Loucy (cell line): ENCODE data around the gene SLX4IP.

Experiments used
- H2AFZ ChIP-seq: fragments of 200-600 bp; sonication (generic); 2 replicates; pipeline ENCODE4 v1.6.0; 2016; ENCODE audit warnings: antibody characterized with exemption, mild to moderate bottlenecking, low read length, moderate library complexity
- H3F3A ChIP-seq: fragments of 200-600 bp; 2 replicates; pipeline ENCODE4 v1.6.0; 2016; ENCODE audit warnings: antibody characterized with exemption, low read depth, mild to moderate bottlenecking
- H3K27me3 ChIP-seq: fragments of 200-600 bp; sonication (generic); 2 replicates; pipeline ENCODE4 v1.6.1; 2014; ENCODE audit warnings: low read length, mild to moderate bottlenecking; ENCODE audit not compliant: insufficient read depth, poor library complexity, severe bottlenecking
- H3K36me3 ChIP-seq: fragments of 200-600 bp; sonication (generic); 2 replicates; pipeline ENCODE4 v1.6.1; 2016; ENCODE audit warnings: low read length; ENCODE audit not compliant: insufficient read depth
- H3K4me1 ChIP-seq: fragments of 200-600 bp; sonication (generic); 2 replicates; pipeline ENCODE4 v1.5.1; 2014; ENCODE audit warnings: low read length, mild to moderate bottlenecking; ENCODE audit not compliant: insufficient read depth, poor library complexity, severe bottlenecking
- H3K4me2 ChIP-seq: fragments of 200-600 bp; sonication (generic); 2 replicates; pipeline ENCODE4 v1.6.0; 2014; ENCODE audit warnings: antibody characterized with exemption, low read length, low read depth, mild to moderate bottlenecking; ENCODE audit not compliant: poor library complexity, severe bottlenecking
- H3K4me3 ChIP-seq: fragments of 200-600 bp; sonication (generic); 2 replicates; pipeline ENCODE4 v1.5.1; 2014; ENCODE audit warnings: low read length, mild to moderate bottlenecking, mixed read lengths; ENCODE audit not compliant: poor library complexity, severe bottlenecking
- H3K79me2 ChIP-seq: fragments of 200-600 bp; sonication (generic); 2 replicates; pipeline ENCODE4 v1.6.1; 2014; ENCODE audit warnings: low read length; ENCODE audit not compliant: insufficient read depth
- H3K9ac ChIP-seq: fragments of 200-600 bp; sonication (generic); 2 replicates; pipeline ENCODE4 v1.6.0; 2014; ENCODE audit warnings: mild to moderate bottlenecking, low read depth, low read length, moderate library complexity; ENCODE audit not compliant: poor library complexity, severe bottlenecking
- H3K9me2 ChIP-seq: fragments of 200-600 bp; sonication (generic); replicated peaks from 2 replicates; pipeline ENCODE4 v1.6.1; 2016; ENCODE audit warnings: low read depth, low read length, mixed read lengths
- H3K9me3 ChIP-seq: fragments of 200-600 bp; sonication (generic); 2 replicates; pipeline ENCODE4 v1.6.1; 2014; ENCODE audit warnings: mild to moderate bottlenecking, antibody characterized with exemption, low read length, low read depth; ENCODE audit not compliant: insufficient read depth
- H4K20me1 ChIP-seq: fragments of 200-600 bp; sonication (generic); 2 replicates; pipeline ENCODE4 v1.6.0; 2014; ENCODE audit warnings: antibody characterized with exemption, low read length, mild to moderate bottlenecking; ENCODE audit not compliant: insufficient read depth, poor library complexity, severe bottlenecking
- EZH2phosphoT487 ChIP-seq: fragments of 200-600 bp; IDR thresholded peaks from 2 replicates; pipeline ENCODE4 v1.6.1; 2018; ENCODE audit warnings: antibody characterized with exemption, mild to moderate bottlenecking, moderate library complexity, borderline replicate concordance
- TF ChIP-seq, protein P1 (sequence below): fragments of 200-600 bp; sonication (generic); conservative IDR thresholded peaks from 2 replicates; pipeline ENCODE4 v1.5.1; 2014; ENCODE audit warnings: mild to moderate bottlenecking, antibody characterized with exemption, low read length

SLX4IP gene

DNA sequence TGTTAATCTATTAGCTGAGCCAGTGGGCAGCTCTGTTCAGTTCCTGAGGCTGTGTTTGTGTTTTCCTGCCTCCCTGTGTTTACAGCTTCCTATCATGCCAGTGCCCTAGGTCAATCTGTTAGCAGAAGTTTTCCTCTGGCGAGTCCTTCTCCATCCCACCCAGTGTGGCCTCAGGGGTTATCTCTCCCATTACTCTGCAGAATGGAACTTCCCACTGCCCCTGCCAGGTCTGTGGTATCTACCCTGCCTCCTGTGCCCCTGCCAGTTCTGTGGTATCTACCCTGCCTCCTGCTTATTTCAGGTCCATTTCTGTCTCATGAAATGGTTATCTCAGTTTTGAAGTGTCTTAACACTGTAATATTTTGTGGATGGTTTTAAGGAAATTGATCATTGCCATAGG is 63.1 kb downstream of the SLX4IP start:
- no peak overlapping the region for H2AFZ ChIP-seq
- H3K4me3 ChIP-seq = no peak overlapping the region
- H3K4me1 ChIP-seq = peaks cover 63% of the 10 kb centered on the region
- no peaks in the 10 kb centered on the region for H3K9me2 ChIP-seq
- no peak overlapping the region for H3K9ac ChIP-seq
- no peaks in the 10 kb centered on the region for H3K27me3 ChIP-seq
- peaks cover 19% of the 10 kb centered on the region; the same call in 1 of the 2 replicates for H3K79me2 ChIP-seq
- H3K36me3 ChIP-seq = no peaks in the 10 kb centered on the region
- no peak for TF ChIP-seq EZH2phosphoT487
- TF ChIP-seq, protein P1, sequence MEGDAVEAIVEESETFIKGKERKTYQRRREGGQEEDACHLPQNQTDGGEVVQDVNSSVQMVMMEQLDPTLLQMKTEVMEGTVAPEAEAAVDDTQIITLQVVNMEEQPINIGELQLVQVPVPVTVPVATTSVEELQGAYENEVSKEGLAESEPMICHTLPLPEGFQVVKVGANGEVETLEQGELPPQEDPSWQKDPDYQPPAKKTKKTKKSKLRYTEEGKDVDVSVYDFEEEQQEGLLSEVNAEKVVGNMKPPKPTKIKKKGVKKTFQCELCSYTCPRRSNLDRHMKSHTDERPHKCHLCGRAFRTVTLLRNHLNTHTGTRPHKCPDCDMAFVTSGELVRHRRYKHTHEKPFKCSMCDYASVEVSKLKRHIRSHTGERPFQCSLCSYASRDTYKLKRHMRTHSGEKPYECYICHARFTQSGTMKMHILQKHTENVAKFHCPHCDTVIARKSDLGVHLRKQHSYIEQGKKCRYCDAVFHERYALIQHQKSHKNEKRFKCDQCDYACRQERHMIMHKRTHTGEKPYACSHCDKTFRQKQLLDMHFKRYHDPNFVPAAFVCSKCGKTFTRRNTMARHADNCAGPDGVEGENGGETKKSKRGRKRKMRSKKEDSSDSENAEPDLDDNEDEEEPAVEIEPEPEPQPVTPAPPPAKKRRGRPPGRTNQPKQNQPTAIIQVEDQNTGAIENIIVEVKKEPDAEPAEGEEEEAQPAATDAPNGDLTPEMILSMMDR = no peak
- H3F3A ChIP-seq = 0 out of 2 replicates have a peak, but pooled peaks cover 3% of the 10 kb centered on the region
- H3K4me2 ChIP-seq = no peak overlapping the region
- no peaks in the 10 kb centered on the region for H3K9me3 ChIP-seq
- H4K20me1 ChIP-seq = no peaks in the 10 kb centered on the region

DNA sequence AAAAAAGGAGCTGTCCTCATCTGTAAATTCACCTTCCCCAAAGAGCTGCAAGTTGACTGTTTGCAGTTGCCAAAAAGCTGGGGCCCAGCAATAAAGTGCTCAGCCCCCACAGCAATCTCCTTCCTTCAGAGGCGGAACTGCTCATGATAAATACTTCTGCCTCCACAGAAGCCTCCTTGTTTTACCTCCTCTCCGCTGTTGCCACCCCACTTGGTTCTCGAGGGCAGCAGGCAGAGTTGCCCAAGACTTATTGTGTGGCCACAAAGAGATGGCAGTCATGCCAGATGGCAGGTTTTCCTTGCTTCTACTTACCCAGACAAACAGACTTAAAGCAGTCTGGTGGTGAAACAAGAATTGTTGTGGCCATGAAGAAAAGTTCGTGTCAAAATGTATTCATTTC is 66.3 kb downstream of the SLX4IP start:
- Histone ChIP-seq H2AFZ (no peak overlapping the region), H3K27me3 (no peaks in the 10 kb centered on the region), H3K4me1 (peaks cover 74% of the 10 kb centered on the region), H3K36me3 (no peaks in the 10 kb centered on the region), H3K79me2 (peaks cover 29% of the 10 kb centered on the region; the same call in 1 of the 2 replicates), H3K9me3 (no peaks in the 10 kb centered on the region), H3F3A (no peaks in the 10 kb centered on the region), H3K4me2 (peak overlapping the region; percentile 56), H3K9me2 (no peaks in the 10 kb centered on the region), H3K9ac (peak overlapping the region; percentile 33), H4K20me1 (no peaks in the 10 kb centered on the region), H3K4me3 (peak overlapping the region; percentile 26)
- TF ChIP-seq, protein P1 = no peak
- no peak for TF ChIP-seq EZH2phosphoT487

DNA sequence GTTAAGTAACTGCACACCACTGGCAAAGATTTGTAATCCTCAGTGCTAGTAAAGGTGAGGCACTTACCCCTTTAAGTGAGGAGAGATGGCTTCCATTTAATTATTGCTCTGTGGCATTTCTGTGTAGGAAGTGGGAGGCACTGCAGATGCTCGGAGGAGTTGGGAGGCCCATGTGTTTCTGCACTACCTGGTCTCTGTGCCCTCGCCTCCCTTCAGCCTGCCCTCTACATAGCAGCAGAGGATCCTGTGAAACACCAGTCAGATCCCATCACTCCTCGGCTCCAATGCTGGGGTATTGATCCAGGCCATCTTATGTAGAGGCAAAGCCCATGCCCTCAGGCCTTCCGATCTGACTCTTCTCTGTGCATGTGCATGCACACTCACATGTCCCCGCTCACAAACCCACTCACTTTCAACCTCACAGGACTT is 67.0 kb downstream of the SLX4IP start:
- no peaks in the 10 kb centered on the region for H3K36me3 ChIP-seq
- H4K20me1 ChIP-seq = no peaks in the 10 kb centered on the region
- peaks cover 33% of the 10 kb centered on the region; the same call in 1 of the 2 replicates for H3K79me2 ChIP-seq
- peaks cover 74% of the 10 kb centered on the region for H3K4me1 ChIP-seq
- H3K9me3 ChIP-seq = no peaks in the 10 kb centered on the region
- H3K4me3 ChIP-seq = peak overlapping the region; percentile 26
- H3K4me2 ChIP-seq = peak overlapping the region; percentile 56
- H3K27me3 ChIP-seq = no peaks in the 10 kb centered on the region
- TF ChIP-seq EZH2phosphoT487 = no peak
- TF ChIP-seq, protein P1 = no peak
- H3F3A ChIP-seq = no peaks in the 10 kb centered on the region
- H2AFZ ChIP-seq = no peak overlapping the region
- H3K9ac ChIP-seq = peak overlapping the region; percentile 33
- no peaks in the 10 kb centered on the region for H3K9me2 ChIP-seq
